ENCODE results near the gene RHOD. TPM values are rescaled to one million over a fixed set of nuclear protein-coding genes. Genes with fewer than 3 reads are reported as not detected.

The RHOD gene
- total and polyA plus RNA-seq, 9 of the 15 experiments (the other 6 are each of a cell fraction or from before 2014, with no cell fraction given), result not detected

DNA sequence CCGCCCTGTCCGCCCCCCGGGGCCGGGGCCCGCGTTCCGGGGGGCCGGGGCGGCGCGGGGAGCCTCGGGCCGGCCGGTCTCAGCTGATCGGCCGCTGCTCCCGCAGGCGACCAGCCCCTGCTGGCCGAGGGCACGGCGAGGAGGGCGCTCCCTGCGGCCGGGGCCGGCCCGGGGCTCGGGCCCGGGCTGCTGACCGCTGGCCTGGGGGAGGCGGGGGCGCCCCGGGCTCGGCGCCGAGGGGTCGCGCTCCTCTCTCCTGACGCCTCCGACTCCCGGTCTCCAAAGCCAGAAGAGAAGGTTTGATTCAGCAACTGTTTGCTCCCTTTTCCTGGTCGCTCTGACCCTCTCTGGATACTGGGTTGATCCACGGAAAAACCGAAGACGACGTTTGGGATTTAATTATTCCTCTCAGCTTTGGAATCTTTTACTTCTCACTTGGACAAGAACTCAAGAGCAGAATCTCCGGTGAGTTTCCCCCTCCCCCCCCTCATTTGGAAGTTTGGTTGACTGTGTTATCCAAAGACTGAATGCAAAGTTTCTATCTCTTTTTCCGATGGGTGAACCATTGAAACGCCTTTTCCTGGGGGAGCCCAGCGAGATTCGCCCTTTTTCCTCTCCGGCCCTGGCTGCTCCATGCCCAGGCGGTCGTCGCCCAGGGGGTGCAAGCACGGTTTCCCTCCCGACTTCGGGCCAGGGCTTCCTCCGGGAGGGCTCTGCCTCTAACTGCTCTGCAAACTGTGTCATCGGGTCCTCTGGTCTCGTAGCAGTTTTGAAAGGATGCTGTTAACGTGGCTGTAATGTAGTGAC is 63.1 kb downstream of the RHOD start (continued):
- TF ChIP-seq NCOA1 (IDR thresholded peaks at IDR 0.05; ENCODE audit: low read depth) (no peak), ZNF766 (CRISPR knock-in tag; conservative IDR thresholded peaks at IDR 0.05) (no peak; the same call in 1 of the 2 replicates), RBBP5 (IDR thresholded peaks at IDR 0.05; ENCODE audit: borderline replicate concordance, insufficient read depth, low read length, poor library complexity, severe bottlenecking) (peak; percentile 57), PRMT5 (CRISPR knock-in tag; IDR thresholded peaks at IDR 0.05) (no peak), FIP1L1 (IDR thresholded peaks at IDR 0.05; ENCODE audit: low read depth, low read length, poor library complexity, severe bottlenecking) (peak; percentile 8), L3MBTL2 (IDR thresholded peaks at IDR 0.05) (no peak), SRF (CRISPR knock-in tag; IDR thresholded peaks at IDR 0.05) (no peak), SMAD2 (IDR thresholded peaks at IDR 0.05; ENCODE audit: low read depth, low read length) (no peak)
- TF ChIP-seq, protein P1, sequence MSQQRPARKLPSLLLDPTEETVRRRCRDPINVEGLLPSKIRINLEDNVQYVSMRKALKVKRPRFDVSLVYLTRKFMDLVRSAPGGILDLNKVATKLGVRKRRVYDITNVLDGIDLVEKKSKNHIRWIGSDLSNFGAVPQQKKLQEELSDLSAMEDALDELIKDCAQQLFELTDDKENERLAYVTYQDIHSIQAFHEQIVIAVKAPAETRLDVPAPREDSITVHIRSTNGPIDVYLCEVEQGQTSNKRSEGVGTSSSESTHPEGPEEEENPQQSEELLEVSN (IDR thresholded peaks at IDR 0.05; ENCODE audit: borderline replicate concordance in 1 of 2, extremely low read depth in 1 of 2, insufficient read depth in 1 of 2, insufficient read length in 1 of 2, low read depth in 1 of 2, low read length in 1 of 2, poor library complexity in 1 of 2, severe bottlenecking in 1 of 2), result peak in 1 of 2 experiments; percentile 12
- TF ChIP-seq, protein P2, sequence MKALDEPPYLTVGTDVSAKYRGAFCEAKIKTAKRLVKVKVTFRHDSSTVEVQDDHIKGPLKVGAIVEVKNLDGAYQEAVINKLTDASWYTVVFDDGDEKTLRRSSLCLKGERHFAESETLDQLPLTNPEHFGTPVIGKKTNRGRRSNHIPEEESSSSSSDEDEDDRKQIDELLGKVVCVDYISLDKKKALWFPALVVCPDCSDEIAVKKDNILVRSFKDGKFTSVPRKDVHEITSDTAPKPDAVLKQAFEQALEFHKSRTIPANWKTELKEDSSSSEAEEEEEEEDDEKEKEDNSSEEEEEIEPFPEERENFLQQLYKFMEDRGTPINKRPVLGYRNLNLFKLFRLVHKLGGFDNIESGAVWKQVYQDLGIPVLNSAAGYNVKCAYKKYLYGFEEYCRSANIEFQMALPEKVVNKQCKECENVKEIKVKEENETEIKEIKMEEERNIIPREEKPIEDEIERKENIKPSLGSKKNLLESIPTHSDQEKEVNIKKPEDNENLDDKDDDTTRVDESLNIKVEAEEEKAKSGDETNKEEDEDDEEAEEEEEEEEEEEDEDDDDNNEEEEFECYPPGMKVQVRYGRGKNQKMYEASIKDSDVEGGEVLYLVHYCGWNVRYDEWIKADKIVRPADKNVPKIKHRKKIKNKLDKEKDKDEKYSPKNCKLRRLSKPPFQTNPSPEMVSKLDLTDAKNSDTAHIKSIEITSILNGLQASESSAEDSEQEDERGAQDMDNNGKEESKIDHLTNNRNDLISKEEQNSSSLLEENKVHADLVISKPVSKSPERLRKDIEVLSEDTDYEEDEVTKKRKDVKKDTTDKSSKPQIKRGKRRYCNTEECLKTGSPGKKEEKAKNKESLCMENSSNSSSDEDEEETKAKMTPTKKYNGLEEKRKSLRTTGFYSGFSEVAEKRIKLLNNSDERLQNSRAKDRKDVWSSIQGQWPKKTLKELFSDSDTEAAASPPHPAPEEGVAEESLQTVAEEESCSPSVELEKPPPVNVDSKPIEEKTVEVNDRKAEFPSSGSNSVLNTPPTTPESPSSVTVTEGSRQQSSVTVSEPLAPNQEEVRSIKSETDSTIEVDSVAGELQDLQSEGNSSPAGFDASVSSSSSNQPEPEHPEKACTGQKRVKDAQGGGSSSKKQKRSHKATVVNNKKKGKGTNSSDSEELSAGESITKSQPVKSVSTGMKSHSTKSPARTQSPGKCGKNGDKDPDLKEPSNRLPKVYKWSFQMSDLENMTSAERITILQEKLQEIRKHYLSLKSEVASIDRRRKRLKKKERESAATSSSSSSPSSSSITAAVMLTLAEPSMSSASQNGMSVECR (CRISPR knock-in tag; IDR thresholded peaks at IDR 0.05), result no peak

All from K562 (cell line).